SH-SY5Y (cell line): ENCODE results near the gene BANF1.

Experiments used
- GATA2 ChIP-seq: IDR thresholded peaks from 2 replicates; pipeline ENCODE4 v1.6.1; 2011; ENCODE audit warnings: mild to moderate bottlenecking, low read depth, low read length
- GATA3 ChIP-seq: IDR thresholded peaks from 2 replicates; pipeline ENCODE4 v1.6.1; 2011; ENCODE audit warnings: low read depth, mild to moderate bottlenecking, low read length, moderate library complexity

DNA sequence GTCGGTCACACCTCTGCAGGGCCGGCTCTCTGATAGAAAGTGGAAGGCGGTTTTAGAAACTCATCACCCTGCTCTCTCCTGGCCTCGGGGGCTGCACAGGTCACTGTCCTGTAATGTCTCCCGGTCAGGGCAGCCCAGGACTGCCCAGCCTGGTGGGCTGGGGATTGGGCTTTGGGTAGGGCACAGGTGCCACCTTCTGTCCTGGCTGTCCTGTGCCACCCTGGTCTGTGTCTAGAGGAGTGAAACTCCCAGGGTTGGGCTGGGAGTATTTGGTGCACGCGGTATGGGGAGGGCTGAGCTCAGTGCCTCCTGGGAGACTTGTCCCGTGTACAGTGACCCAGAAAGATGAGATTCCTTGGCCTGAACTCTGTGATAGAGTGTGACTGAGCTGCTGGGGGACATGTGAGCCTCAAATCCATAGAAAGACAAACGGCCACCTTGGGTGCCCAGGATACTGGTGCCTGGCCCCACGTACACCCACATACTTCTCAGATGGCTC lies 23.0 kb upstream of the BANF1 start:
- TF ChIP-seq GATA3 = no peak
- TF ChIP-seq GATA2 = no peak
